RWPE1 (cell line): ENCODE measurements around the gene ZBTB21.
"Not testable (repeated sequence)": the region's sequence is repeated elsewhere in the genome, so short reads cannot be mapped to it uniquely, and the experiment has no call there.

ENCODE experiments used
- CTCF ChIA-PET: fragments of 350-600 bp; sonication (Branson Sonifier 250); formaldehyde crosslinking; extraction: SDS; loops from one replicate; lab custom pipeline; 2021; lab: Yijun Ruan, JAX
- POLR2A ChIA-PET: fragments of 400-600 bp; formaldehyde crosslinking; extraction: SDS; loops from one replicate; lab custom pipeline; 2020; ENCODE audit warnings: antibody characterized with exemption; ENCODE audit not compliant: low non-redundant PET; lab: Yijun Ruan, JAX
- DNase-seq: peaks from one replicate; pipeline ENCODE4 v3.0.0; 2012; ENCODE audit warnings: low spot score
- H3K27ac ChIP-seq: fragments of 450-650 bp; 2 replicates; pipeline ENCODE4 v1.5.1; 2017
- TF ChIP-seq, protein P1 (sequence below): fragments of 450-650 bp; conservative IDR thresholded peaks from 2 replicates; pipeline ENCODE4 v1.5.1; 2017; ENCODE audit warnings: low read depth, mild to moderate bottlenecking

ZBTB21 gene

DNA sequence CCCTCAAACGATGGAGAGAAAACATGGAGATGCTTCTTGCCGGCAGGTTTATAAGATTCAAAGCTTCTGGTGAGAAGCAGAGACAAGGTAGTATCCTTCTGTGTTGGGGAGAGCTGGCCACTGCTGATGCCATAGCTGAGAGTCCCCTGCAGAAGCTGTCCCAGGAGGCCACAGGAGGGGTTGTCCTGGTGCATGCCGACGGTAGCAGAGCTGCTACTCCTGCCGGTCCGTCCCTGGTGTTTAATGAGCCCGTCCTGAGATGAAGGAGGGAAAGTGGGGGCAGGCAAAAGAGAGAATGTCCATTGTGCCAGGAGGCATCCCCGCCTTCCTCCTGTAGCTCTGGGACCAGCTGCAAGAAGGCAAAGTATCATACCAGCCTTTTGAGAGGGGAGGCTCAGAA is 46.0 kb downstream of the ZBTB21 start:
- TF ChIP-seq, protein P1, sequence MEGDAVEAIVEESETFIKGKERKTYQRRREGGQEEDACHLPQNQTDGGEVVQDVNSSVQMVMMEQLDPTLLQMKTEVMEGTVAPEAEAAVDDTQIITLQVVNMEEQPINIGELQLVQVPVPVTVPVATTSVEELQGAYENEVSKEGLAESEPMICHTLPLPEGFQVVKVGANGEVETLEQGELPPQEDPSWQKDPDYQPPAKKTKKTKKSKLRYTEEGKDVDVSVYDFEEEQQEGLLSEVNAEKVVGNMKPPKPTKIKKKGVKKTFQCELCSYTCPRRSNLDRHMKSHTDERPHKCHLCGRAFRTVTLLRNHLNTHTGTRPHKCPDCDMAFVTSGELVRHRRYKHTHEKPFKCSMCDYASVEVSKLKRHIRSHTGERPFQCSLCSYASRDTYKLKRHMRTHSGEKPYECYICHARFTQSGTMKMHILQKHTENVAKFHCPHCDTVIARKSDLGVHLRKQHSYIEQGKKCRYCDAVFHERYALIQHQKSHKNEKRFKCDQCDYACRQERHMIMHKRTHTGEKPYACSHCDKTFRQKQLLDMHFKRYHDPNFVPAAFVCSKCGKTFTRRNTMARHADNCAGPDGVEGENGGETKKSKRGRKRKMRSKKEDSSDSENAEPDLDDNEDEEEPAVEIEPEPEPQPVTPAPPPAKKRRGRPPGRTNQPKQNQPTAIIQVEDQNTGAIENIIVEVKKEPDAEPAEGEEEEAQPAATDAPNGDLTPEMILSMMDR, result no peak
- CTCF ChIA-PET, result no interaction called here
- POLR2A ChIA-PET, result no interaction called here

DNA sequence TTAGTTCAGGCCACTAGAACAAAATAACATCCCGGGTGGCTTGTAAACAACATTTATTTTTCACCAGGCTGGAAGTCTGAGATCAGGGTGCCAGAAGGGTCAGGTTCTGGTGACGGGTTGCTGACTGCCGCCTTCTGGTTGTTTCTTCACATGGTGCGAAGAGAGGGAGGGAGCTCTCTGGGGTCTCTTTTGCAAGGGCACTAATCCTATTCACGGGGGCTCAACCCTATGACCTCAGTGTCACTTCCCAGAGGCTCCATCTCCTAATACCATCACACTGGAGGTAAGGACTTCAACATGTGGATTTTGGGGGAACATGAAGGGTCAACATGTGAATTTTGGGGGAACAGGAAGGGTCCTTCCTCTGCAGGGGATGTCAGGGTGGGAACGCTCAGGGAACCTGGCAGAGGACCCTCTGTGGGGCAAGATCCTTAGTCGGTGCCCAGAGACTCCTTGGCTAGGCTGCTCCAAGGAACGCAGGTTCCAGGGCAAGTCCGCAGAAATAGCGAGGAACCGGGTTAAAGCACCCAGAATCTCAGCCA is 47.7 kb downstream of the ZBTB21 start:
- TF ChIP-seq, protein P1, result no peak
- DNase-seq, result no peak
- ChIA-PET POLR2A (no interaction called here), CTCF (interaction anchor here (0.7 kb wide), 1 partner anchor 14 kb away, joined by 3 read pairs; no protein-coding TSS in a partner anchor)
- no peak overlapping the region; the same call in 1 of the 2 replicates for H3K27ac ChIP-seq

More for the DNA sequence above, 46.0 kb downstream of the ZBTB21 start:
- DNase-seq, result no peak
- H3K27ac ChIP-seq, result no peak overlapping the region

DNA sequence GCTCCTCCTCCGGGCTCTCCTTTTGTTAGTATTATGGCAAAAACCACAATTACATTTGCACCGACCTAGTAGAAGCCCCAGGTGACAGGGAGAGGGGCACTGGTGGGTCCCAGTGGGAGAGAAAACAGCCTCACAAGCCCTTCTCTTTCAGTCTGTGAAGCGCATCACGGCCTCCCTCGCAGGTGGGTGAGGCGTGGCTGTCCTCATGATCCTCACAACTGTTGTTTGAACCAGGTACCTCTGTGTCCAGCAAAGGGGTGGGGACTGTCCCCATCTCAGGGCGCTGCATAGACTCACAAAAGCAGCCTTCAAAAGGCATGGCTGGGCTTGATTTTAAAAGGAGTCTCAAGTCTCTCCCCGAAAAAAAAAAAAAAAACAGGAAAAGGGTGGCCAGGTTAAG is 48.4 kb downstream of the ZBTB21 start:
- no peak overlapping the region for H3K27ac ChIP-seq
- ChIA-PET POLR2A (no interaction called here), CTCF (no interaction called here)
- TF ChIP-seq, protein P1, result no peak
- no peak for DNase-seq

DNA sequence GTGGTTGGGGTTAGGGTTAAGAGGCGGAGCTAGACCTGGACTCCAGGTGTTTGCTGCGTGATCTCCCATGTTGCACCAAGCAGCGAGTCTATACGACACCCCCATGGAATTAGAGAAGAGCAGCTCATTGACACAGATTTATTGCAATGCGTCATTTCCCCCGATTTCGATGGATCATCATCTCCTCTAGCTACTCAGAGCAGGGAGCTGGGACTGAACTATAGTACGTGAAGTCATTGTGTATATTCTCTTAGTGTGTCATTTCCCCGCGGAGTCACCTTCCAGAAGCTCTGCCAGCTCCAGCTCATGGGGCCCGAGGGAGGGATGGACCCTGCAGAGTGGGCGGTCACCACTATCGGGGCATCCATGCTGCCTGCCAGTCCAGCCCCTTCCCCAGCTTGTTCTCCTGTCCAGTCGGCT is 48.9 kb downstream of the ZBTB21 start:
- ChIA-PET POLR2A (no interaction called here), CTCF (no interaction called here)
- no peak for DNase-seq
- no peak overlapping the region for H3K27ac ChIP-seq
- TF ChIP-seq, protein P1, result no peak

DNA sequence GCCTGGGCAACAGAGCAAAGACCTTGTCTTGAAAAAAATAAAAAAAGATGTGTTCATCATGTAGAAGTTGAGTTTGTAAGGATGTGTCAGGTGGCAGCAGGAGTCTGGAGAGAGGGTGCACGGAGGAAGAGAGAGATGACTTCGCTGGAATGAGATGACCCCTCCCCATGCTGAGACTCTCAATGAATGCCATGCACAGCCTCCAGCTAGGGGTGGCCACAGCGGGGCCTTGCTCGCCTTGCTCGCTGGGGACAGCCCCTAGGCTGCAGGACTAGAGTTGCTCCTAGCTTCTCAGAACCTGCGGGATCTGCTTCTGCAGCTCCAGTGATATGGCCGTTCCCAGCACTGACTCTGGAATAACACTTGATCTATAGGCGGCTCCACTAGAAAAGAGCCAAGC is 49.8 kb downstream of the ZBTB21 start:
- H3K27ac ChIP-seq, result peak overlapping the region; percentile 92
- TF ChIP-seq, protein P1, result no peak
- no peak for DNase-seq
- CTCF ChIA-PET, result interaction anchor here (0.6 kb wide), 1 partner anchor 10 kb away, joined by 3 read pairs; no protein-coding TSS in a partner anchor
- POLR2A ChIA-PET, result no interaction called here

DNA sequence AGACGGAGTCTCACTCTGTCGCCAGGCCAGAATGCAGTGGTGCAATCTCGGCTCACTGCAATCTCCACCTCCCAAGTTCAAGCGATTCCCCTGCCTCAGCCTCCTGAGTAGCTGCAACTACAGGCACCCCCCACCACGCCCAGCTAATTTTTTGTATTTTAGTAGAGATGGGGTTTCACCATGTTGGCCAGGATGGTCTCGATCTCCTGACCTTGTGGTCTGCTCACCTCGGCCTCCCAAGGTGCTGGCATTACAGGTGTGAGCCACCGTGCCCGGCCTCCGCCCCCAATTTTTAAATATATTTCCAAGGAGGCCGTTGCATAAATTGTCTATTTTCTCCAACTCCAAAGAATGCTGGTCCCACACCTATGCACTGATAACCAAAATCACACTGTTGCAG is 50.5 kb downstream of the ZBTB21 start:
- H3K27ac ChIP-seq, result peak overlapping the region; percentile 92
- POLR2A ChIA-PET, DNase-seq: not testable (repeated sequence)
- CTCF ChIA-PET, result interaction anchor here (1.1 kb wide), 1 partner anchor 49 kb away, joined by 3 read pairs; no protein-coding TSS in a partner anchor

DNA sequence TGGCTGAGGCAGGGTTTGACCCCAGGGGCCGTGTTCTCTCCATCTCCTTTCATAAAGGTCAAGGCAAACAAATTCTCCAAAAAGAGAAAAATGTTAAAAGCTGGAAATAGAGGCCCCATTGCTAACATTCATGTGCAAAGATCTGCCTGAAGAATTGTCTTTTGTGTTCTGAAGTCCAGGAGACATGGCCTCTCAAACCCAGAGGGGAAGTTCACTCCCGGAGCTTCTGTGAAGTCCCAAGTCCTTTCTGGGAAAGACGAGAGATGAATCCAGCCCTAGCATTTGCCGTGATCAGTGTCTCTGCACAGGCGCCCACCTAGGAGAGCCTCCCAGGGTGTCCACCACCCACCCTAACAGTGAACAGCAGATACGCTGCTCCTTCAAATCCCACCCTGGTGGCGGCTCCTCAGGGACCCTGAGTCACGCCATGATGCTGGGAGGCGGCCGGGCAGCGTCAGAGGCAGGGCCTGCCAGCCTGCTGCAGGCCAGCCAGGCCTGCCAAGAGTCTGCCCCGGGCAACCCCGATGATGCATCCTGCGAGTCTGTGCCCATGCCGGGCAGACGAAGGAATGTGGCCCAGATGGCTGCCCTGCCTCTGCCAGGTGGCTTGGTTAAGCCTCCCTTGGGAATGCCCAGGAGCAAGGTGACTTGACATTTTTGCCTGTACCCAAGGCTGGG is 51.1 kb downstream of the ZBTB21 start:
- peak overlapping the region; percentile 92 for H3K27ac ChIP-seq
- ChIA-PET CTCF (interaction anchor here (0.7 to 1.1 kb wide), 2 partner anchors 50 to 186 kb away, joined by 3 read pairs; no protein-coding TSS in a partner anchor), POLR2A (no interaction called here)
- TF ChIP-seq, protein P1, result no peak
- peak; percentile 85 for DNase-seq
